ENCODE results near the gene DYNLRB1.
A peak's percentile ranks its signal among the peaks of the same experiment; 100 is the strongest.

DYNLRB1 gene

DNA sequence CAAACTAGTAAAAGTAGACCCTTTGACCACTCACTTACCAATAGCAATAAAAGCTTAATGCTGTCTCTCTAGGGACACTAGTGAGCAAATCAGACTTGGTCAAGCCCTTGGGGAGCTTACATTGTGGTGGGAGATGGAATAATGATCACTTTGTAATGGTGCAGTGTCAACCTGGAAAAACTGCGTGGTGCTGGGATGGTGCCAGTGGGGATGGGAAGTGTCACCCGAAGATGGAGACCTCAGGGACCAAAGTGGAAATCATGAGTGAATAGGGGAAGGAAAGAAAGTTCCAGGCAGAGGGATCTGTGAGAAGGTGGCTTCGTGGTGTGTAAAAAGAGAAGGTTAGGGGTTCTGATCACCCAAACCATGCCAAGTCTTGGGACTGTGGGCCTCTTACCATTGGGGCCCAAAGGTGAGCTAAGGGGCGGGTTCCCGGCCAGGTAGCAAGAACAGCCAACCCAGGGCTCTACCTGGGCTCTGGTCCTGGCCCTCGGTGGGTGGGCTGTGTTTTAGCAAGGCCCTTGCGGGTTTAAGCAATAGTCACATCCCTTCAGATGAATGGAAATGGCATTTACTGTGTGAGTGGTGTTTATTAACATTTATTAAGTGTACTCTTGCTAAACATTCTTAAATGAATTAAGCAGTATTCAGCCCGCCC is 15.5 kb downstream of the DYNLRB1 start:
- peaks cover 14 to 21% of the 10 kb centered on the region in 2 donors for H3K4me1 Mint-ChIP-seq (ENCODE audit: low read depth in 2 of 2)
- ATAC-seq (replicated peaks) (no peak), DNase-seq (no peak)
- peak overlapping the region in 1 of 2 donors; percentile 5 for H3K27ac Mint-ChIP-seq
- H3K27me3 Mint-ChIP-seq, result no peaks in the 10 kb centered on the region
- no peaks in the 10 kb centered on the region for H3K9me3 Mint-ChIP-seq
- H3K36me3 Mint-ChIP-seq (ENCODE audit: insufficient read depth), result peaks cover 59% of the 10 kb centered on the region
- H3K4me3 Mint-ChIP-seq, result no peak overlapping the region

- Mint-ChIP-seq H3K27ac (no peak overlapping the region), H3K9me3 (no peaks in the 10 kb centered on the region), H3K36me3 (ENCODE audit: insufficient read depth) (peaks cover 59% of the 10 kb centered on the region), H3K4me3 (no peak overlapping the region), H3K27me3 (no peaks in the 10 kb centered on the region), H3K4me1 (ENCODE audit: low read depth in 2 of 2) (peaks cover 14 to 21% of the 10 kb centered on the region in 2 donors)
- no peak for DNase-seq
- ATAC-seq (replicated peaks), result no peak
These were observed 16.1 kb downstream of the DYNLRB1 start for GRCh38 chr20:34532320-34532719.

GRCh38 chr20:34532756-34533155 is 16.5 kb downstream of the DYNLRB1 start:
- peaks cover 57% of the 10 kb centered on the region for H3K36me3 Mint-ChIP-seq (ENCODE audit: insufficient read depth)
- H3K27me3 Mint-ChIP-seq, result no peaks in the 10 kb centered on the region
- no peak overlapping the region for H3K4me3 Mint-ChIP-seq
- ATAC-seq (replicated peaks) (no peak), DNase-seq (no peak)
- H3K4me1 Mint-ChIP-seq (ENCODE audit: low read depth in 2 of 2), result peaks cover 14 to 21% of the 10 kb centered on the region in 2 donors
- no peak overlapping the region for H3K27ac Mint-ChIP-seq
- H3K9me3 Mint-ChIP-seq, result no peaks in the 10 kb centered on the region

GRCh38 chr20:34534391-34535165 is 18.4 kb downstream of the DYNLRB1 start:
- ATAC-seq (replicated peaks), result no peak
- peaks cover 49% of the 10 kb centered on the region for H3K36me3 Mint-ChIP-seq (ENCODE audit: insufficient read depth)
- H3K4me1 Mint-ChIP-seq (ENCODE audit: low read depth in 2 of 2), result peaks cover 16 to 21% of the 10 kb centered on the region in 2 donors
- H3K27me3 Mint-ChIP-seq, result no peaks in the 10 kb centered on the region
- no peaks in the 10 kb centered on the region for H3K9me3 Mint-ChIP-seq
- peak overlapping the region in 1 of 2 donors; percentile 62 for H3K27ac Mint-ChIP-seq
- DNase-seq, result no peak
- H3K4me3 Mint-ChIP-seq, result no peak overlapping the region

DNA sequence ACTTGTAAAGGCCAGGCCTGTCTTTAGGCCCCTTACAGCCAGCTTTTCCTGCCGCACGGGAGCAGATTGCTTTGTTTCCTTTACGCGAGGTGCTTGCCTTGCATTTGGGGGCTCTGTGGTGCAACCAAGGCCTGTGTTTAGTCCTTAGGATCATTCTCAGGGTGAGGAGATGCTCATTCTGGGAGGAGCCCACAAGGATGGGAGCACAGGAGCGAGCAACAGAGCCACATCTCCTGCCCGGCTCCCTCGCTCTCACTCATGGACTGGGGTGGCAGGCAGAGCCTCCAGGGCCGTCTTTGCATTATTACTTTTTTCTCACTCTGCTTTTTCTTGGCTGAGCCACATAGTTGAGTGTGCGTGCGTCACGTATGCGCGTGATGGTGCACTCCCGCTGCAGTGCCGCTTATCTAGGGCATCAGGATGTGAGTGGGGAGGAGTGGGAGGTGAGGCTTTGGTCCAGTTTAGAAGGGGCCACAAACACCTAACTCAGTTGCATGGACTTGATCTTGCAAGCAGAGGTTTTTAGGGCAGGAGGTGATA is 19.1 kb downstream of the DYNLRB1 start:
- Mint-ChIP-seq H3K27ac (peak overlapping the region in 1 of 2 donors; percentile 65), H3K4me1 (ENCODE audit: low read depth in 2 of 2) (peaks cover 14 to 22% of the 10 kb centered on the region in 2 donors), H3K36me3 (ENCODE audit: insufficient read depth) (peaks cover 54% of the 10 kb centered on the region), H3K27me3 (no peaks in the 10 kb centered on the region), H3K4me3 (no peak overlapping the region), H3K9me3 (no peaks in the 10 kb centered on the region)
- ATAC-seq (replicated peaks) (no peak), DNase-seq (no peak)

GRCh38 chr20:34535857-34536256 is 19.6 kb downstream of the DYNLRB1 start:
- peak overlapping the region in 1 of 2 donors; percentile 65 for H3K27ac Mint-ChIP-seq
- no peak for ATAC-seq (replicated peaks)
- no peaks in the 10 kb centered on the region for H3K9me3 Mint-ChIP-seq
- no peaks in the 10 kb centered on the region for H3K27me3 Mint-ChIP-seq
- peaks cover 15 to 24% of the 10 kb centered on the region in 2 donors for H3K4me1 Mint-ChIP-seq (ENCODE audit: low read depth in 2 of 2)
- no peak overlapping the region for H3K4me3 Mint-ChIP-seq
- no peak for DNase-seq
- H3K36me3 Mint-ChIP-seq (ENCODE audit: insufficient read depth), result peaks cover 58% of the 10 kb centered on the region

DNA sequence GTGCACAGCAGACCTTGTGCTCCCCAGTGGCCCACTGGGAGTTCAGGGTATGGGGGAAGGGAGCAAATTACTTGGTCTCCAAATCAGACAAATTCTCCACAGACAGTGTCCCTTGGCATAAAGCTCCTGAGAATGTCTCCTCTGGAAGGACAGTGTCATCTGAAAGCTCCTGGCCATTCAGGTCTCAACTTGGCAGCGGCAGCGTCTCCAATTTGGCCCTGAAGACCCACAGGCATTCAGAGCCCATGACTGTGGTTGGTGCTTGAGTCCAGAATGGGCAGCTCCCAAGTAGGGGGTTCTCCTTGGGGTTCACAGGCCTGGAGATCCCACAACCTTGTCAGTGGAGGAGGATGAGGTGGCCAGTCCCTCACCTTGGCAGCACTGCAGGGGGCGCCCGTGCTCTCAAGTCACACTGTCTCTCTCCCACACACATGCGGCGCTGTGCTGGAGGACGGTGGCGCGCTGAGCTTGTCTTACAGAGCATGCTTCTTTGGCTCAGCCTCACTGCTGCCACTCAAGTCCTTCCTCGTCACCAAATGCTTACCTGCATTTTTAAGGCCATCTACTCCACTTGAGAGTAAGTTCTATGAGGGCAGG is 20.7 kb downstream of the DYNLRB1 start:
- ATAC-seq (replicated peaks) (peak; percentile 31), DNase-seq (peak; percentile 11 to 30 (median 21))
- H3K4me1 Mint-ChIP-seq (ENCODE audit: low read depth in 2 of 2), result peaks cover 18 to 23% of the 10 kb centered on the region in 2 donors
- no peak overlapping the region for H3K27ac Mint-ChIP-seq
- no peaks in the 10 kb centered on the region for H3K9me3 Mint-ChIP-seq
- no peak overlapping the region for H3K4me3 Mint-ChIP-seq
- peaks cover 66% of the 10 kb centered on the region for H3K36me3 Mint-ChIP-seq (ENCODE audit: insufficient read depth)
- no peaks in the 10 kb centered on the region for H3K27me3 Mint-ChIP-seq

DNA sequence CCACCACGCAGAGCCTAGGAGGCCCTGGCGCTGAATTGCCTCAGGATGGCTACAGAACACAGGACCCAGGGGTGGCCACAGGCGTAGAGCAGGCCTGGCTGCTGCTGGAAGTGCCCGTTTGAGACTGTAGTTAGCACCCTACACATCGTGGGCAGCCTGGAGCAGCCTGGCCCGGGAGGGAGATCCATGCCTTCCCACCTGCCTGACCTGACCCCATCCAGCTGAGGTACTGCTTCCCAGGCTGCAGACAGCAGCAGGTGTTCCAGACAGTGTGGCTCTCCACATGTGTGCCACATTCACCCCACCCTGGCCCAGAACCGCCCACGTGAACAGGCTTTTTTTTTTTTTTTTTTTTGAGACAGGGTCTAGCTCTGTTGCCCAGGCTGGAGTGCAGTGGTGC is 21.4 kb downstream of the DYNLRB1 start:
- Mint-ChIP-seq H3K4me3 (no peak overlapping the region), H3K4me1 (ENCODE audit: low read depth in 2 of 2) (peaks cover 20 to 22% of the 10 kb centered on the region in 2 donors), H3K27ac (no peak overlapping the region), H3K27me3 (no peaks in the 10 kb centered on the region), H3K9me3 (no peaks in the 10 kb centered on the region), H3K36me3 (ENCODE audit: insufficient read depth) (peaks cover 66% of the 10 kb centered on the region)
- no peak for ATAC-seq (replicated peaks)
- DNase-seq, result no peak

- Mint-ChIP-seq H3K4me1 (ENCODE audit: low read depth in 2 of 2) (peaks cover 21 to 22% of the 10 kb centered on the region in 2 donors), H3K36me3 (ENCODE audit: insufficient read depth) (peaks cover 62% of the 10 kb centered on the region), H3K4me3 (no peak overlapping the region), H3K9me3 (no peaks in the 10 kb centered on the region), H3K27ac (peak overlapping the region; percentile 56 to 57), H3K27me3 (no peaks in the 10 kb centered on the region)
- ATAC-seq (replicated peaks), result peak; percentile 51
- peak; percentile 39 to 53 (median 44) for DNase-seq
These were observed 22.5 kb downstream of the DYNLRB1 start for GRCh38 chr20:34538671-34539123.

DNA sequence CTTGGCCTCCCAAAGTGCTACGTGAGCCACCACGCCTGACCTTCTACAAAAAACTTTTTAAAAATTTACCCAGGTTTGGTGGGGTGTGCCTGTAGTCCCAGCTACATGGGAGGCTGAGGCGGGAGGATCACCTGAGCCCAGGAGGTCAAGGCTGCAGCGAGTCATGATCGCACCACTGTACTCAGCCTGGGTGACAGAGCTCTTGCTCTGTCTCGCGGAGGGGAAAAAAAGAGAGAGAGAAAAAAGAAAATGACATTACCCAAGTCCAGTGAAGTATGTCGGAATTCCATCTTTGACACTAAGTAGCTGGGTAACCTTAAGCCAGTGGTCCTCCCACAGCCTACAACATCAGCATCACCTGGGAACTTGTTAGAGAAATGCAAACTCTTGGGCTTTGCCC is 23.5 kb downstream of the DYNLRB1 start:
- peaks cover 56% of the 10 kb centered on the region for H3K36me3 Mint-ChIP-seq (ENCODE audit: insufficient read depth)
- H3K4me1 Mint-ChIP-seq (ENCODE audit: low read depth in 2 of 2), result peaks cover 19 to 22% of the 10 kb centered on the region in 2 donors
- H3K9me3 Mint-ChIP-seq, result no peaks in the 10 kb centered on the region
- H3K4me3 Mint-ChIP-seq, result no peak overlapping the region
- ATAC-seq (replicated peaks), result no peak
- no peaks in the 10 kb centered on the region for H3K27me3 Mint-ChIP-seq
- peak overlapping the region in 1 of 2 donors; percentile 56 for H3K27ac Mint-ChIP-seq
- no peak for DNase-seq

- ATAC-seq (replicated peaks) (no peak), DNase-seq (peak in 1 of 3 experiments; percentile 14)
- Mint-ChIP-seq H3K27me3 (no peaks in the 10 kb centered on the region), H3K36me3 (ENCODE audit: insufficient read depth) (peaks cover 46% of the 10 kb centered on the region), H3K4me1 (ENCODE audit: low read depth in 2 of 2) (peaks cover 16 to 22% of the 10 kb centered on the region in 2 donors), H3K9me3 (no peaks in the 10 kb centered on the region), H3K27ac (peak overlapping the region; percentile 76 to 95), H3K4me3 (peak overlapping the region; percentile 34 to 72)
These were observed 24.5 kb downstream of the DYNLRB1 start for GRCh38 chr20:34540596-34541263.

DNA sequence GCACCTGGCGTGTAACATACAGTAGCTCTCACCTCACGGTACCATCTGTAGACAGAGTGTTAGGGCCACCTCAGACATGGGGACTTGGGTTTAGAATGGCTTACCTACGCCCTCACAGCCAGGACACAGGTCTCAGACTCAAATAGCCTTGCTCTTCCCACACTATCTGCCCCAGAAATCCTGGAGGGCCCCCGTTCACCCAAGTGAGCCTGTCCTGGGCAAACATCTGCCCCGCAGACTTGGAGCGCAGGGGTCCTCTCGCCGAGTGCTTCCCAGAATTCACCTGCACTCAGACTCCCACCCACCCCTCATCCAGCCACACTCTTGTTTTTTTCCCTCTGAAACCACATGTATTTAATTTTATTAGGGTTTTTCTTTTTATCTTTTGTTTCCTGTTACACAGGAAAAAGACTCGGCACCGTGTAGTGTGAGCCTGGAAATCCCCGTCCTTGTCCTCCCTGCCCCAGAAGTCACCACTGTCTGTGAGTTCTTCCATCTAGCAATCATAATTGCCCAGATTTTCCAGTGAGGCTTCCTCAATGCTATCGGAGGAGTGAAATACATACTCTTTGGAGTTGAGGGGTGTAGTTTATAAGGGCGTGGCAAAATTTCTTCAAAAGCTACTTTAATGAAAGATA is 25.2 kb downstream of the DYNLRB1 start:
- Mint-ChIP-seq H3K36me3 (ENCODE audit: insufficient read depth) (peaks cover 44% of the 10 kb centered on the region), H3K9me3 (no peaks in the 10 kb centered on the region), H3K4me1 (ENCODE audit: low read depth in 2 of 2) (peaks cover 14 to 22% of the 10 kb centered on the region in 2 donors), H3K27me3 (no peaks in the 10 kb centered on the region), H3K4me3 (peak overlapping the region; percentile 53 to 72), H3K27ac (peak overlapping the region; percentile 76 to 95)
- ATAC-seq (replicated peaks) (peak; percentile 80), DNase-seq (peak in 1 of 3 experiments; percentile 20)

Measured in effector memory CD8-positive, alpha-beta T cell (primary cell).